Mesendoderm (in vitro differentiated cells): ENCODE data around the gene ASB1.

Experiments used
- DNase-seq: peaks from one replicate; pipeline ENCODE4 v3.0.0; 2013
- H2AK5ac ChIP-seq: 2 replicates; pipeline ENCODE4 v1.6.1; 2013; ENCODE audit warnings: low read length, inconsistent platforms
- H2BK120ac ChIP-seq: 2 replicates; pipeline ENCODE4 v1.6.1; 2013; ENCODE audit warnings: low read depth, mild to moderate bottlenecking, low read length, moderate library complexity, mixed read lengths
- H2BK15ac ChIP-seq: replicated peaks from 2 replicates; pipeline ENCODE4 v1.6.1; 2013; ENCODE audit warnings: low read depth, mild to moderate bottlenecking, moderate library complexity
- H2BK5ac ChIP-seq: 2 replicates; pipeline ENCODE4 v1.6.1; 2013; ENCODE audit warnings: low read length, inconsistent platforms
- H3K18ac ChIP-seq: 2 replicates; pipeline ENCODE4 v1.6.1; 2013; ENCODE audit warnings: mild to moderate bottlenecking, low read length, mixed read lengths
- H3K23ac ChIP-seq: one replicate; pipeline ENCODE4 v1.6.1; 2013; ENCODE audit warnings: low read length
- H3K27ac ChIP-seq: 2 replicates; pipeline ENCODE4 v1.5.1; 2013; ENCODE audit warnings: low read depth, mild to moderate bottlenecking, inconsistent platforms, low read length, moderate library complexity
- H3K27me3 ChIP-seq: 2 replicates; pipeline ENCODE4 v1.6.1; 2013; ENCODE audit warnings: low read length, control low read depth, mild to moderate bottlenecking, inconsistent platforms; ENCODE audit not compliant: insufficient read depth, poor library complexity
- H3K36me3 ChIP-seq: 2 replicates; pipeline ENCODE4 v1.6.1; 2013; ENCODE audit warnings: low read length, inconsistent platforms; ENCODE audit not compliant: control insufficient read depth, insufficient read depth
- H3K4ac ChIP-seq: one replicate; pipeline ENCODE4 v1.6.1; 2013; ENCODE audit warnings: low read depth, mild to moderate bottlenecking, low read length, moderate library complexity
- H3K4me1 ChIP-seq: 2 replicates; pipeline ENCODE4 v1.6.1; 2013; ENCODE audit warnings: low read depth, low read length, inconsistent platforms; ENCODE audit not compliant: control insufficient read depth
- H3K4me2 ChIP-seq: 2 replicates; pipeline ENCODE4 v1.6.1; 2013; ENCODE audit warnings: low read length
- H3K4me3 ChIP-seq: 2 replicates; pipeline ENCODE4 v1.5.1; 2013; ENCODE audit warnings: mild to moderate bottlenecking, low read length
- H3K56ac ChIP-seq: one replicate; pipeline ENCODE4 v1.6.1; 2013; ENCODE audit warnings: low read length
- H3K79me1 ChIP-seq: 2 replicates; pipeline ENCODE4 v1.6.1; 2013; ENCODE audit warnings: low read length, inconsistent platforms
- H3K79me2 ChIP-seq: 2 replicates; pipeline ENCODE4 v1.6.1; 2013; ENCODE audit warnings: mild to moderate bottlenecking, low read length; ENCODE audit not compliant: control insufficient read depth, insufficient read depth
- H3K9ac ChIP-seq: 2 replicates; pipeline ENCODE4 v1.6.1; 2013; ENCODE audit warnings: low read length, inconsistent platforms
- H4K5ac ChIP-seq: one replicate; pipeline ENCODE4 v1.6.1; 2013; ENCODE audit warnings: low read length
- H4K8ac ChIP-seq: one replicate; pipeline ENCODE4 v1.6.1; 2013; ENCODE audit warnings: low read depth, mild to moderate bottlenecking, control low read depth, low read length, moderate library complexity
- WGBS: extraction: QIAGEN DNeasy Blood & Tissue Kit; methylation state at CpG from one replicate; pipeline ENCODE4 v1.1.7; 2013; ENCODE audit warnings: low lambda C conversion rate, missing lambda C conversion rate; ENCODE audit not compliant: insufficient coverage; ENCODE audit errors: extremely low coverage; 5-methylcytosine and 5-hydroxymethylcytosine counted together

The ASB1 gene

GRCh38 chr2:238464389-238464788 is 37.7 kb downstream of the ASB1 start:
- Histone ChIP-seq H3K79me2 (no peaks in the 10 kb centered on the region), H3K27ac (no peak overlapping the region), H2AK5ac (no peak overlapping the region), H2BK5ac (no peak overlapping the region), H3K4me1 (no peaks in the 10 kb centered on the region), H3K4ac (no peak overlapping the region), H4K8ac (no peak overlapping the region), H2BK15ac (no peak overlapping the region), H3K4me3 (no peak overlapping the region), H3K9ac (no peak overlapping the region), H2BK120ac (no peak overlapping the region), H3K79me1 (no peaks in the 10 kb centered on the region), H4K5ac (no peak overlapping the region), H3K4me2 (no peak overlapping the region), H3K56ac (no peak overlapping the region), H3K27me3 (no peaks in the 10 kb centered on the region), H3K23ac (no peak overlapping the region), H3K36me3 (no peaks in the 10 kb centered on the region), H3K18ac (no peak overlapping the region)
- WGBS: no CpG with 5 or more reads among the region's 10 CpGs
- DNase-seq: no peak

DNA sequence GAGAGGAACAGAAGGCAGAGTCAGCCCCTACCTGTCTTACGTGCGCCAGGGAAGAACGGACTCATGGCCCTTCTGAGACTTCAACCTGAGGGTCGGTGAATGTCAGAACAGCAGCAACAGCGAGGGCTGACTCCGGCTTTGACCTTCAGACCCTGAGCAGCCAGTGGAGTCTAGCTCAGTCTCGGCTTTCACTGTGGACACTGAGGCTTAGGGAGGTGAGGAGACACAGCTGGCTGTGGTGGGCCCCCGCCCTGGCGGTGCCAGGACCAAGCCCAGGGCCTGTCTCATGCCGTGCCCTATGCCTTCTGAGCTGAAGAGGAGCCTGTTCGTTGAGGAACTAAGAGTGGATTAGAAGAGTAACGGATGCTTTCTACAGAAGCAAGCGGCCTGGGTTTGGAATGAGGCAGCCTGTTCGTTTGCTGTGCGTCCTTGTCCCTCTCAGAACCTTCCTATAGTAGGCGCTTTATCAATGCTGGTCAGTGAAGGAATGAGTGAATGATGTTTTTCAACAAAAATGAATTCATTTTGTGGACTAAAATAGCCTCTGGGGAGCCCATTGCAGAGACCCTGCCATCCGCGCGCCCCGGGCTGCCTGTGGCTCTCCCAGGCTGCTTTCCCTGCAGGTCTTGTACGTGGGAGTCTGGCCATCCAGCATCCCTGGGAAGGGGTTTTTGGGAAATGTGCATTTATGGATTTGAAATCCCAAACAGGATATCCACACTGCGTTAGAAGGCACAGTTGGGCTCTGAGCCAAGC is 38.9 kb downstream of the ASB1 start:
- Histone ChIP-seq H3K23ac (no peak overlapping the region), H4K8ac (no peak overlapping the region), H3K27ac (no peak overlapping the region), H3K79me2 (no peaks in the 10 kb centered on the region), H3K4ac (no peak overlapping the region), H3K9ac (no peak overlapping the region), H2BK15ac (no peak overlapping the region), H2AK5ac (no peak overlapping the region), H3K4me1 (no peaks in the 10 kb centered on the region), H3K56ac (no peak overlapping the region), H2BK5ac (no peak overlapping the region), H3K18ac (no peak overlapping the region), H2BK120ac (no peak overlapping the region), H4K5ac (no peak overlapping the region), H3K4me3 (no peak overlapping the region), H3K79me1 (no peaks in the 10 kb centered on the region), H3K36me3 (no peaks in the 10 kb centered on the region), H3K4me2 (no peak overlapping the region), H3K27me3 (no peaks in the 10 kb centered on the region)
- WGBS: no CpG with 5 or more reads among the region's 22 CpGs
- DNase-seq: no peak

GRCh38 chr2:238466243-238466756 is 39.6 kb downstream of the ASB1 start:
- Histone ChIP-seq H2AK5ac (no peak overlapping the region), H3K27me3 (no peaks in the 10 kb centered on the region), H3K56ac (no peak overlapping the region), H2BK120ac (no peak overlapping the region), H3K79me1 (no peaks in the 10 kb centered on the region), H3K4me2 (no peak overlapping the region), H3K4me3 (no peak overlapping the region), H4K8ac (no peak overlapping the region), H4K5ac (no peak overlapping the region), H3K79me2 (no peaks in the 10 kb centered on the region), H2BK5ac (no peak overlapping the region), H3K18ac (no peak overlapping the region), H3K23ac (no peak overlapping the region), H3K9ac (no peak overlapping the region), H3K4me1 (no peaks in the 10 kb centered on the region), H3K36me3 (no peaks in the 10 kb centered on the region), H2BK15ac (no peak overlapping the region), H3K27ac (no peak overlapping the region), H3K4ac (no peak overlapping the region)
- no peak for DNase-seq
- WGBS: no CpG with 5 or more reads among the region's 10 CpGs

DNA sequence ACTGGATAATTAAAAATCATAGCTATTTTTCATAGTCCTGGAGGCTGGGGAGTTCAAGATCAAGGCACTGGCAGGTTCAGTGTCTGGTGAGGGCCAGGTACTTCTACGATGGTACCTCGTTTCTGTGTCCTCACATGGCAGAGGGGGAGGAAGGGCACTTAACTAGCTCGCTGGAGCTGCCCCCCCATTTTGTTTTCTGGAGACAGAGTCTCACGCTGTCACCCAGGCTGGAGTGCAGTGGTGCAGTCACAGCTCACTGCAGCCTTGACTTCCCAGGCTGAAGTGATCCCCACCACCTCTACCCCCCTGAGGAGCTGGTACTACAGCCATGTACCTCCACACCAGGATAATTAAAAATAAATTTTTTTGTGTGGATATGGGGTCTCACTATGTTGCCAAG is 40.3 kb downstream of the ASB1 start:
- Histone ChIP-seq H2BK120ac (no peak overlapping the region), H3K79me2 (no peaks in the 10 kb centered on the region), H3K18ac (no peak overlapping the region), H3K23ac (no peak overlapping the region), H4K5ac (no peak overlapping the region), H4K8ac (no peak overlapping the region), H3K4ac (no peak overlapping the region), H3K9ac (no peak overlapping the region), H2BK15ac (no peak overlapping the region), H3K4me2 (no peak overlapping the region), H3K36me3 (no peaks in the 10 kb centered on the region), H3K27me3 (no peaks in the 10 kb centered on the region), H3K4me3 (no peak overlapping the region), H3K4me1 (no peaks in the 10 kb centered on the region), H2AK5ac (no peak overlapping the region), H3K56ac (no peak overlapping the region), H2BK5ac (no peak overlapping the region), H3K27ac (no peak overlapping the region), H3K79me1 (no peaks in the 10 kb centered on the region)
- no peak for DNase-seq
- no CpG with 5 or more reads among the region's 4 CpGs for WGBS

DNA sequence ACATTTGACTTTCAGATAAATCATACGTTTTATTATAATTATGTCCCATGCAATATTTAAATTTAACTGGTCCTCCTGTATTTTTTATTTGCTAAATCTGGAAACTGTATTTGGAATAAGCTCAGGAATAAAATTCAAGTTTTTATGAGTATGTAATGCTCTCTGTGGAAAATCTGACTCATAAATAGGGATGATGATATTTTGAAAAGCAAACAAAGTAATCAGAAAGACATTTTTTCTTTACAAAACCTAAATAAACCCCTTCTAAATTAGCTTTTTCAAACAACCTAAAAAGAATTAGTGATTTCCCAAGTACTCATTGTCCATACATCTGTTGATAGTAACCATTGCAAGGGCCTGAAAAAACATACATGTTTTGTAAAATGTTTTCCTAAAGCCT is 41.1 kb downstream of the ASB1 start:
- Histone ChIP-seq H3K27ac (no peak overlapping the region), H4K8ac (no peak overlapping the region), H3K79me1 (no peaks in the 10 kb centered on the region), H3K56ac (no peak overlapping the region), H2BK5ac (no peak overlapping the region), H3K18ac (no peak overlapping the region), H2BK15ac (no peak overlapping the region), H3K4me2 (no peak overlapping the region), H3K23ac (no peak overlapping the region), H3K36me3 (no peaks in the 10 kb centered on the region), H3K27me3 (no peaks in the 10 kb centered on the region), H3K79me2 (no peaks in the 10 kb centered on the region), H2BK120ac (no peak overlapping the region), H3K9ac (no peak overlapping the region), H3K4me3 (no peak overlapping the region), H3K4ac (no peak overlapping the region), H2AK5ac (no peak overlapping the region), H4K5ac (no peak overlapping the region), H3K4me1 (no peaks in the 10 kb centered on the region)
- DNase-seq: no peak
- WGBS: no CpG with 5 or more reads among the region's 1 CpG

DNA sequence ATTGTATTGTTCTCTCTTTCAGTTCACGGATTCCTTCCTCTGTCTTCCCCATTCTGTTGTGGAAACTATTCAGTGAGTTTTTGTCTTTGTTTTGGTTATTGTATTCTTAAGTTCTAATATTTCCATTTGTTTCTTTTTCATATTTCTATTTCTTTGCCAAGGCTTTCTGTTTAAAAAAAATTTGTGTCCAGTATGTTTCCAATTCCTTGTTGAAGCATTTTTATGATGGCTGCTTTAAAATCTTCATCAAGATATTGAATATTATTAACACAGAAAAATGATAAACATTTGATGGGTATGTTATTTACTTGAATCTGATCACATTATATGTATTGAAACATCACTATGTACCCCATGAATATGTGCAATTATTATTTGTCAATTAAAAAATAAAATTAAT is 42.4 kb downstream of the ASB1 start:
- no peaks in the 10 kb centered on the region for H3K27me3 ChIP-seq
- no peak overlapping the region for H3K4me3 ChIP-seq
- H2BK5ac ChIP-seq: no peak overlapping the region
- no peak overlapping the region for H4K8ac ChIP-seq
- no peak overlapping the region for H3K4ac ChIP-seq
- no peak overlapping the region for H2BK120ac ChIP-seq
- H3K56ac ChIP-seq: no peak overlapping the region
- H3K9ac ChIP-seq: no peak overlapping the region
- H3K79me1 ChIP-seq: no peaks in the 10 kb centered on the region
- WGBS: no CpG with 5 or more reads among the region's 1 CpG
- H3K4me1 ChIP-seq: no peaks in the 10 kb centered on the region
- no peak for DNase-seq
- no peak overlapping the region for H3K4me2 ChIP-seq
- no peak overlapping the region for H3K23ac ChIP-seq
- H2AK5ac ChIP-seq: no peak overlapping the region
- H3K36me3 ChIP-seq: no peaks in the 10 kb centered on the region
- no peak overlapping the region for H3K27ac ChIP-seq
- no peak overlapping the region for H4K5ac ChIP-seq
- no peak overlapping the region for H3K18ac ChIP-seq
- H3K79me2 ChIP-seq: no peaks in the 10 kb centered on the region
- H2BK15ac ChIP-seq: no peak overlapping the region
